Muscle layer of duodenum (tissue), 2 donors: Measurements from ENCODE around the gene SERTAD4.

Experiments used
- H3K27ac ChIP-seq: one replicate; pipeline ENCODE4 v1.7.0; 2013; ENCODE audit warnings: mild to moderate bottlenecking, low read length
- H3K27me3 ChIP-seq: one replicate; pipeline ENCODE4 v1.7.0; 2013; ENCODE audit warnings: low read depth, mild to moderate bottlenecking, control low read depth, low read length
- H3K36me3 ChIP-seq, 2 donors: one replicate each; pipeline ENCODE4 v1.7.0; 2013; ENCODE audit warnings: low read length in 2 of 2, control low read depth in 1 of 2, mild to moderate bottlenecking in 1 of 2; ENCODE audit not compliant: insufficient read depth in 2 of 2, control insufficient read depth in 1 of 2
- H3K4me1 ChIP-seq, 2 donors: one replicate each; pipeline ENCODE4 v1.7.0; 2013; ENCODE audit warnings: low read length in 2 of 2, mild to moderate bottlenecking in 2 of 2, control low read depth in 1 of 2, moderate library complexity in 1 of 2; ENCODE audit not compliant: insufficient read depth in 2 of 2, control insufficient read depth in 1 of 2
- H3K4me3 ChIP-seq, 2 donors: one replicate each; pipeline ENCODE4 v1.7.0; 2013; ENCODE audit warnings: low read length in 2 of 2, low read depth in 1 of 2, mild to moderate bottlenecking in 1 of 2
- H3K9me3 ChIP-seq, 2 donors: one replicate each; pipeline ENCODE4 v1.7.0; 2013; ENCODE audit warnings: low read length in 2 of 2, control low read depth in 1 of 2, mild to moderate bottlenecking in 1 of 2; ENCODE audit not compliant: control insufficient read depth in 1 of 2
- donor health status: healthy.

SERTAD4 gene

GRCh38 chr1:210246447-210246846 lies 13.9 kb downstream of the SERTAD4 start:
- peaks cover 6 to 10% of the 10 kb centered on the region in 2 donors for H3K4me1 ChIP-seq
- no peak overlapping the region for H3K4me3 ChIP-seq
- H3K36me3 ChIP-seq = no peaks in the 10 kb centered on the region
- H3K27me3 ChIP-seq = peaks cover 6% of the 10 kb centered on the region
- no peak overlapping the region for H3K27ac ChIP-seq
- H3K9me3 ChIP-seq = no peaks in the 10 kb centered on the region

DNA sequence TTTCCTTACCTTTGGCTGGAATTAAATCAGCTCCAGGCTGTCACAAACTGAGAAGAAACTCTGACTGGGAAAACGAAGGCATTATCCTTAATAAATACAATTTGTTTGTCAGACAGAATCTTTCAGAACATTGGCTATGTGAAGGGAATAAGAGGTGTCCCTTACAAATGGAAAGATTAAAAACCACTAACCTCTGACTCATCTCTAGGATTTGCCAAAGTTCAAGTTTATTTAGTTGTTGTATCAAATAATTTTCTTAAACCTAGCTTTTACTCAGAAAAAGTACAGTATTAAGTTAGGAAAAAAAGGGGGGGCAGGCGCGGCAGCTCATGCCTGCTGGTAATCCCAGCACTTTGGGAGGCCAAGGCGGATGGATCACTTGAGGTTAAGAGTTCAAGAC lies 15.7 kb downstream of the SERTAD4 start:
- Histone ChIP-seq H3K9me3 (no peaks in the 10 kb centered on the region), H3K36me3 (no peaks in the 10 kb centered on the region), H3K27ac (no peak overlapping the region), H3K27me3 (peaks cover 12% of the 10 kb centered on the region), H3K4me1 (peaks cover 6 to 19% of the 10 kb centered on the region in 2 donors), H3K4me3 (no peak overlapping the region)

DNA sequence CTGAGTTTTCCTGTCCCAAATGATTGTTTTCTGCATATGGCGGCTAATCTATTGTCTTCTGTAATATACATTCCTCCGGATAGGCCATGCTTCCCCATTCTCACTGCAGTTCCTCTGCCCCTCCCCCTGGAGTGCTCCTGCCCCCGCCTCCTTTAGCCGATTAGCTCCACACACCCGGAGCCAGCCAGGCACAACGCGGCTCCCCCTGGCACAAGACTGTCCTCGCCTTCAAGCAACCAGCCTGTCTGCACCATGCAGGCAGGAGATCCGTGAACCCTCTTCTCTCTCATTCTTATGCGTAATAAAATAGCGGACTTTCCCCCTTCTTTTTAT lies 18.0 kb downstream of the SERTAD4 start:
- no peaks in the 10 kb centered on the region for H3K9me3 ChIP-seq
- peaks cover 6 to 19% of the 10 kb centered on the region in 2 donors for H3K4me1 ChIP-seq
- H3K4me3 ChIP-seq = peak overlapping the region; percentile 9 to 60
- no peak overlapping the region for H3K27ac ChIP-seq
- no peaks in the 10 kb centered on the region for H3K36me3 ChIP-seq
- H3K27me3 ChIP-seq = peaks cover 12% of the 10 kb centered on the region

- Histone ChIP-seq H3K27me3 (peaks cover 12% of the 10 kb centered on the region), H3K27ac (no peak overlapping the region), H3K9me3 (no peaks in the 10 kb centered on the region), H3K36me3 (no peaks in the 10 kb centered on the region), H3K4me1 (peaks cover 3 to 19% of the 10 kb centered on the region in 2 donors), H3K4me3 (peak overlapping the region; percentile 43 to 60)
These were observed 18.5 kb downstream of the SERTAD4 start for GRCh38 chr1:210250998-210251679.

- H3K36me3 ChIP-seq = no peaks in the 10 kb centered on the region
- H3K4me3 ChIP-seq = peak overlapping the region; percentile 43 to 60
- no peaks in the 10 kb centered on the region for H3K9me3 ChIP-seq
- H3K27me3 ChIP-seq = peaks cover 12% of the 10 kb centered on the region
- H3K27ac ChIP-seq = no peak overlapping the region
- H3K4me1 ChIP-seq = peaks cover 0 to 14% of the 10 kb centered on the region in 2 donors
These were observed 19.3 kb downstream of the SERTAD4 start for GRCh38 chr1:210251680-210252490.

DNA sequence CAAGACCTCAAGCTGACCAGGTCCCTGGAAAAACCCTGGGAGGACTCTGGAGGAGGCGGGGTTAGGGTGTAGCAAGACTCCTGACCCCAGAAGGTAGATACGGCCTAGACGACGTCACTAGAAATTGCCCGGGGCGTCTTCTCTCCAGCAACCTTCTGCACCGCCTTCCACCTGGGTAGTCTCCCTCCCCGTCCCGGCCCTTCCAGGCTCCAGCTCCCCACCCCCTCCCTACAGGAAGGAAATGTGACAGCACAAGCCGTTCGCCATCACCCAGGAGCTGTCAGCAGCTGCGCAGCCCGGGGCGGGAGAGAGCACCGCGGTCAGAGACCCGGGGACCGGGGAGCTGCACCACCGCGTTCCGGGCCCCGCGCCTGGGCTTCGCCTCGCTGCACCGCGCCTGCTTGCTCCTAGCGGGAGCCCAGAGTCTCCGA lies 20.0 kb downstream of the SERTAD4 start:
- Histone ChIP-seq H3K27ac (no peak overlapping the region), H3K27me3 (peaks cover 12% of the 10 kb centered on the region), H3K4me3 (no peak overlapping the region)

GRCh38 chr1:210254298-210254697 lies 21.7 kb downstream of the SERTAD4 start:
- H3K4me1 ChIP-seq = peaks cover 0 to 20% of the 10 kb centered on the region in 2 donors
- H3K36me3 ChIP-seq = no peaks in the 10 kb centered on the region
- H3K4me3 ChIP-seq = no peak overlapping the region

More for the DNA sequence above, 20.0 kb downstream of the SERTAD4 start:
- H3K9me3 ChIP-seq = no peaks in the 10 kb centered on the region
- H3K4me1 ChIP-seq = peaks cover 0 to 14% of the 10 kb centered on the region in 2 donors
- no peaks in the 10 kb centered on the region for H3K36me3 ChIP-seq

DNA sequence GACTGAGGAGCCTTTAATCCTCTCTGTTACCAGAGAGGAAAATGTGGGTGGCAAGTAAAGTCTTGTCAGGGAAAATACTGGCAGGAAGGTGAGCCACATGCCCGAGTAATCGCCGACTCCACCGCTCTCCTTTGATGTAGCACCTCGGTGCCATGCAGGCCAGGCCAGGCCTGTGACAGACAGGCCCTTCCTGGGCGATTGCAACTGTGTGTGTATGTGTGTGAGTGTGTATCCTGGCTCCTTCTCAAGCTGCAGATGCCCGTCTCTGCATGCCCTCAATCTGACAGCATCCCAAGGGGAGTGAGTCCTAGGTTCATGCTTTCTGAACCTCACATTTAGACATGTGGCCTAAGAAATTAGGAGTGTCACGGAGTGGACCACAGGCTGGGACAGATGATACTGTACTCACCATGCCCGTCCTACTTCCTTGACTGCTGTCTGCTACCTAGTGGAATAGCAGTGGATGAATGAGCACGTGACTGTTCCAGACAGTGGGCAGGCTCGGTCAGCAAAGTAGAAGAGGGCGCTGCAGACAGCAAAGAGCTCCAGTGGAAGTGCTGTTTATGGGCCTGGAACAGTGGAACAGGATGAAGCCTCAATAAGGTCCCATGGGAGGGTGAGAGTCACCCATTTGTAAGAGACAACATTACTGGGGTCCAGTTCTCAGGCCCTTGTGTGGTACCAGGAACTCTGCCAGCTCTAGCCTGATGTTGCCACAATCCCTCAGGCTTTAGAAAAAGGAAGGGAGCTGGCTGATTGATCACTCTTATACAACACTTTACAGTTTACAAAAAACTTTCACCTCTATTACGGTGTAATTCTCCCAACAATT lies 25.3 kb downstream of the SERTAD4 start:
- no peak overlapping the region for H3K4me3 ChIP-seq
- no peaks in the 10 kb centered on the region for H3K27me3 ChIP-seq
- no peaks in the 10 kb centered on the region for H3K36me3 ChIP-seq
- H3K9me3 ChIP-seq = no peaks in the 10 kb centered on the region
- no peak overlapping the region for H3K27ac ChIP-seq
- H3K4me1 ChIP-seq = peaks cover 11 to 35% of the 10 kb centered on the region in 2 donors

More at GRCh38 chr1:210254298-210254697, 21.7 kb downstream of the SERTAD4 start:
- H3K27ac ChIP-seq = no peak overlapping the region
- H3K27me3 ChIP-seq = peaks cover 8% of the 10 kb centered on the region
- no peaks in the 10 kb centered on the region for H3K9me3 ChIP-seq

- H3K27me3 ChIP-seq = no peaks in the 10 kb centered on the region
- H3K27ac ChIP-seq = no peak overlapping the region
These were observed 27.0 kb downstream of the SERTAD4 start for GRCh38 chr1:210259561-210259960.

DNA sequence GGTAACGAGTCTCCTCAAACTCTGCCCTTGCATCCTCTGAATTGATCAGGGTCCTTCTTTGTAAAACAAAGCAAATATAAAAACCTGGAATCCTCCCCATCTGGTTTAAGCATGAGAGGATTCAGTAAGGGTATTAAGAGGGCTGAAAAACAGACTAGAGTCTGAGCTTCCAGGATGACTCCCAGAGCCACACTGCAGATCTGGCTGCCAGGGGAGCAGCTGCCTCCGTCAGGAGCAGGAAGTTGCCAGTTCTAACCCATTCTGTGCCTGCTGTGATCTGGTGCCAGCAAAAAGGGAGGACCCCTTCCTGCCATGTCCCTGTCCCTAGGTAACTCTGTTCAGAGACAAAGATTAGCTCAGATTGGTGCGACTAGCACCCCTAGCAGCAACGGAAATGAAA lies 27.5 kb downstream of the SERTAD4 start:
- Histone ChIP-seq H3K4me1 (peaks cover 12 to 50% of the 10 kb centered on the region in 2 donors), H3K27me3 (no peaks in the 10 kb centered on the region), H3K36me3 (no peaks in the 10 kb centered on the region), H3K9me3 (no peaks in the 10 kb centered on the region), H3K4me3 (no peak overlapping the region), H3K27ac (no peak overlapping the region)

More at GRCh38 chr1:210259561-210259960, 27.0 kb downstream of the SERTAD4 start:
- H3K4me3 ChIP-seq = no peak overlapping the region
- H3K4me1 ChIP-seq = peaks cover 12 to 46% of the 10 kb centered on the region in 2 donors
- no peaks in the 10 kb centered on the region for H3K9me3 ChIP-seq
- no peaks in the 10 kb centered on the region for H3K36me3 ChIP-seq
